NK-92 (cell line): ENCODE measurements around the gene CACNA1A.

Experiments
- DNase-seq: peaks from one replicate; lab custom pipeline; 2025; ENCODE audit not compliant: unreplicated experiment; lab: John Stamatoyannopoulos, UW

CACNA1A gene

GRCh38 chr19:13314761-13315160 is 191.5 kb downstream of the CACNA1A start:
- DNase-seq = no peak

GRCh38 chr19:13313875-13314274 is 192.4 kb downstream of the CACNA1A start:
- no peak for DNase-seq

GRCh38 chr19:13309864-13310263 is 196.4 kb downstream of the CACNA1A start:
- no peak for DNase-seq

GRCh38 chr19:13303381-13304129 is 202.7 kb downstream of the CACNA1A start:
- no peak for DNase-seq

GRCh38 chr19:13302526-13303270 is 203.6 kb downstream of the CACNA1A start:
- DNase-seq = no peak

GRCh38 chr19:13301627-13302334 is 204.5 kb downstream of the CACNA1A start:
- DNase-seq = no peak

GRCh38 chr19:13300421-13301030 is 205.8 kb downstream of the CACNA1A start:
- no peak for DNase-seq

- DNase-seq = no peak
Measured at GRCh38 chr19:13299838-13300237, 206.4 kb downstream of the CACNA1A start.

GRCh38 chr19:13298565-13299481 is 207.5 kb downstream of the CACNA1A start:
- DNase-seq = no peak

GRCh38 chr19:13297023-13297422 is 209.3 kb downstream of the CACNA1A start:
- no peak for DNase-seq

- DNase-seq = no peak
Measured at GRCh38 chr19:13294812-13295567, 211.3 kb downstream of the CACNA1A start.

GRCh38 chr19:13291913-13292312 is 214.4 kb downstream of the CACNA1A start:
- DNase-seq = no peak

GRCh38 chr19:13290741-13291140 is 215.5 kb downstream of the CACNA1A start:
- DNase-seq = no peak

GRCh38 chr19:13289295-13289694 is 217.0 kb downstream of the CACNA1A start:
- no peak for DNase-seq

- no peak for DNase-seq
Measured at GRCh38 chr19:13286195-13286985, 219.9 kb downstream of the CACNA1A start.

GRCh38 chr19:13284929-13285928 is 221.1 kb downstream of the CACNA1A start:
- DNase-seq = no peak

- DNase-seq = no peak
Measured at GRCh38 chr19:13283871-13284270, 222.4 kb downstream of the CACNA1A start.
